Measurements from ENCODE around the gene NOM1.
A peak's percentile ranks its signal among the peaks of the same experiment; 100 is the strongest.

Gene NOM1

GRCh38 chr7:157003756-157004520 lies 54.4 kb downstream of the NOM1 start:
- Histone ChIP-seq H3K9me3 (ENCODE audit: control insufficient read depth in 1 of 2, low read length in 2 of 2) (no peaks in the 10 kb centered on the region), H3K27me3 (ENCODE audit: control insufficient read depth in 1 of 2, insufficient read depth in 2 of 2, low read length in 2 of 2) (peaks cover 18 to 20% of the 10 kb centered on the region in 2 donors), H3K9ac (ENCODE audit: low read depth in 1 of 2, low read length in 2 of 2) (no peak overlapping the region), H3K27ac (ENCODE audit: low read depth, low read length) (no peak overlapping the region), H3K36me3 (ENCODE audit: control insufficient read depth in 1 of 2, insufficient read depth in 2 of 2, low read length in 2 of 2) (no peaks in the 10 kb centered on the region), H3K4me3 (ENCODE audit: low read depth in 1 of 2, low read length in 2 of 2) (peak overlapping the region in 1 of 2 donors; percentile 32), H3K4me1 (ENCODE audit: control insufficient read depth in 1 of 2, insufficient read depth in 2 of 2, low read length in 2 of 2) (peaks cover 31 to 50% of the 10 kb centered on the region in 2 donors)

DNA sequence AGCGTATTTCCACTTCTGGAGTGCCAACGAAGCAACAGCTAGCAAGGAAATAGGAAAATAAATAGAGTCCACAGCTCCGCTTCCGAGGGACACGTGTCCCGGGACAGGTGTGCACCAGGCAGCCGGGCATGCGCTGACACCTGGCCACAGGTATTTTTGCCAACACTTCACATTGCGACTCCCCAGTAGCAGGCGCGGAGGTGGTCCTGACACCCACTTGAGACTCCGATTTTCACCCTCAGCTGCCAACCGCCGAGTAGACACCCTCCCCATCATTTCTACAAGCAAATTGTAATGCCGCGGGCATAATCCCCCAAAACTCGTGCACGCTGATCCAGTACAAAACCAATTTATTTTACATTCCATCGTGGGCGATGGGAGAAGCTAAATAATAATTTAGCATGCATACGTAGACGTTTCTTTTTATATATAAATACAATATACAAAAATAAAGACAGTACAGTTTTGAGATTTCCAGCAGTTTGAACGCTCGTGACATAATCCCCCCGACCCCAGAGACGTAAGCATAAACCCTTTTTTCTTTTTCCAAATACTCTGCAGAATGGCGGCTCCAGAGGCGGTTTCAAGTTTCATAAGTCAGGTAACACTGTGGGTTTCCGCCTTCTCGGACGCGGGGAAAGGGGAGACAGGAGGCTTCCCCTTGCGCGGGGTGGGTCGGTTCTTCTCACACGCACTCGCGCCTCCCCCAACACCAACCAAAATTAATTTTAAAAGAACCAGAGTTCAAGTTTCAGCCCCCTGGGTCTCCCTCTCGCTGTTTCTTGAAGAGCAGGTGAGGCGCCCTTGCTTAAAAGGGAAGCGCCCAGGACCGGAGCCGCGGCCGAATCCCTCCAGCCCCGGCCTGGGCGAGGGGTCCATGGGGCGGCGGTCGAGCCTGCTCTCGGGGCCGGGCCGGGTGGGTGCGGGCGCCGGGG lies 55.3 kb downstream of the NOM1 start:
- H3K9ac ChIP-seq (ENCODE audit: low read depth in 1 of 2, low read length in 2 of 2), result no peak overlapping the region
- H3K27ac ChIP-seq (ENCODE audit: low read depth, low read length), result no peak overlapping the region
- peaks cover 27 to 45% of the 10 kb centered on the region in 2 donors for H3K4me1 ChIP-seq (ENCODE audit: control insufficient read depth in 1 of 2, insufficient read depth in 2 of 2, low read length in 2 of 2)

DNA sequence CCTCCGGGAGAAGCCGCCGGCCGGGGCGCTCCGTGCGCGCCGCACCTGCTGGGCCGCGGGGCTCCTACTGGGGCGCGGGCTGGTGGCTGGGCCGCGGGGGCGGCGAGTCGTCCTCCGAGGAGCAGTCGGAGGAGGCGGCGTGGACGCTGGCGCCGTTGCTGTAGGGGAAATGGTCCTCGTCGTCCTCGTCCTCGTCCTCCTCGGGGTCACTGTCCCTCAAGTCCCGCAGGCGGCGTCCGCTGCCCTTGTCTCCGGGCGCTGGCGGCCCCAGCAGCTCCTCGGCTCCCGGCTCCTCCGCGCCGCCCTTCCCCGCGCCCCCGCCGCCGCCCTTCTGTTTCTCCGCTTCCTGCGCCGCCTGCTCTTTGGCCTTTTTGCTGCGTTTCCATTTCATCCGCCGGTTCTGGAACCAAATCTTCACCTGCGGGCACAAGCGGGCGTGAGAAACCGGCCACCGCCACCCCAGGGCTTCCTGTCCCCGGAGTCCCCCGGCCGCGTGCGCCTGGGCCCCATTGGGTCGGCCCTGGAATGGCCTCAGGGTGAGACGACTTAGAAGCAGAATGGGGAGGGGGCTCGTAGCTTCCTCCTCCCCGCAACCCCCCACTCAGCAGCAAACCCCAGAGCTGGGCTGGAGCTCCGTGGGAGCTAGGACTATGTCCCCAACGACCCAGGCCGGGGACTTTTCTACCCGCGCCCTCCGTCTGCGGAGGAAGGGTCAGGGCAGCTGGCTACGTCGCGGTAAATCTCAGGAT lies 56.1 kb downstream of the NOM1 start:
- Histone ChIP-seq H3K9me3 (ENCODE audit: control insufficient read depth in 1 of 2, low read length in 2 of 2) (no peaks in the 10 kb centered on the region), H3K27ac (ENCODE audit: low read depth, low read length) (no peak overlapping the region), H3K4me3 (ENCODE audit: low read depth in 1 of 2, low read length in 2 of 2) (no peak overlapping the region), H3K9ac (ENCODE audit: low read depth in 1 of 2, low read length in 2 of 2) (no peak overlapping the region), H3K27me3 (ENCODE audit: control insufficient read depth in 1 of 2, insufficient read depth in 2 of 2, low read length in 2 of 2) (peaks cover 17 to 18% of the 10 kb centered on the region in 2 donors), H3K4me1 (ENCODE audit: control insufficient read depth in 1 of 2, insufficient read depth in 2 of 2, low read length in 2 of 2) (peaks cover 26 to 44% of the 10 kb centered on the region in 2 donors), H3K36me3 (ENCODE audit: control insufficient read depth in 1 of 2, insufficient read depth in 2 of 2, low read length in 2 of 2) (no peaks in the 10 kb centered on the region)

More for the DNA sequence above, 55.3 kb downstream of the NOM1 start:
- Histone ChIP-seq H3K4me3 (ENCODE audit: low read depth in 1 of 2, low read length in 2 of 2) (no peak overlapping the region), H3K9me3 (ENCODE audit: control insufficient read depth in 1 of 2, low read length in 2 of 2) (no peaks in the 10 kb centered on the region), H3K27me3 (ENCODE audit: control insufficient read depth in 1 of 2, insufficient read depth in 2 of 2, low read length in 2 of 2) (peaks cover 18 to 20% of the 10 kb centered on the region in 2 donors), H3K36me3 (ENCODE audit: control insufficient read depth in 1 of 2, insufficient read depth in 2 of 2, low read length in 2 of 2) (no peaks in the 10 kb centered on the region)

DNA sequence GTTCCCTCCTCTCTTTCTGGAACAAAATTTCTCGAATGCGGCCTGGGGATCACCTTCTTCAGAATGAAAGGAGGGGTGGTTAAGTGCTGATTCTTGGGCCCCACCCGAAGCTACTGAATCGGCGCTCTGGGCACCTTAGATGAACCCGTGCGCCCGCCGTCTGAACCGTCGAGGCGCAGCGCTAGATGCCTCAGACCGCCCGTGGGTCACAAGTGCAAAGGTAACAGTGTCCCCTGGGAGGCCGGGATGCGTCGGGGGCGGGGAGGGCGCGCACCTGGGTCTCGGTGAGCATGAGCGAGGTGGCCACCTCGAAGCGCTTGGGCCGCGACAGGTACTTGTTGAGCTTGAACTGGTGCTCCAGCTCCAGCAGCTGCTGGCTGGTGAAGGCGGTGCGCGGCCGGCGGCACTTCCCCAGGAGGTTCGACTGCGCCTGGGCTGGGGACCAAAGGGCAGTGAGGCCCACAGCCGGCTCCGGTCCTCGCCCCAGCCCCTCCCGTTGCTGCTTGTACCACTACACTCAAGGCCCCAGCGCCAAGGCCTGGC lies 56.8 kb downstream of the NOM1 start:
- Histone ChIP-seq H3K27ac (ENCODE audit: low read depth, low read length) (no peak overlapping the region), H3K36me3 (ENCODE audit: control insufficient read depth in 1 of 2, insufficient read depth in 2 of 2, low read length in 2 of 2) (no peaks in the 10 kb centered on the region), H3K27me3 (ENCODE audit: control insufficient read depth in 1 of 2, insufficient read depth in 2 of 2, low read length in 2 of 2) (peaks cover 14 to 21% of the 10 kb centered on the region in 2 donors), H3K9me3 (ENCODE audit: control insufficient read depth in 1 of 2, low read length in 2 of 2) (no peaks in the 10 kb centered on the region), H3K4me3 (ENCODE audit: low read depth in 1 of 2, low read length in 2 of 2) (peak overlapping the region in 1 of 2 donors; percentile 75), H3K4me1 (ENCODE audit: control insufficient read depth in 1 of 2, insufficient read depth in 2 of 2, low read length in 2 of 2) (peaks cover 25 to 41% of the 10 kb centered on the region in 2 donors), H3K9ac (ENCODE audit: low read depth in 1 of 2, low read length in 2 of 2) (peak overlapping the region in 1 of 2 donors; percentile 82)

- Histone ChIP-seq H3K4me3 (ENCODE audit: low read depth in 1 of 2, low read length in 2 of 2) (peak overlapping the region; percentile 71 to 75), H3K27ac (ENCODE audit: low read depth, low read length) (no peak overlapping the region), H3K36me3 (ENCODE audit: control insufficient read depth in 1 of 2, insufficient read depth in 2 of 2, low read length in 2 of 2) (no peaks in the 10 kb centered on the region), H3K4me1 (ENCODE audit: control insufficient read depth in 1 of 2, insufficient read depth in 2 of 2, low read length in 2 of 2) (peaks cover 31 to 47% of the 10 kb centered on the region in 2 donors), H3K9me3 (ENCODE audit: control insufficient read depth in 1 of 2, low read length in 2 of 2) (no peaks in the 10 kb centered on the region), H3K27me3 (ENCODE audit: control insufficient read depth in 1 of 2, insufficient read depth in 2 of 2, low read length in 2 of 2) (peaks cover 10 to 23% of the 10 kb centered on the region in 2 donors), H3K9ac (ENCODE audit: low read depth in 1 of 2, low read length in 2 of 2) (peak overlapping the region; percentile 74 to 82)
These were observed 57.4 kb downstream of the NOM1 start for GRCh38 chr7:157006829-157007469.

DNA sequence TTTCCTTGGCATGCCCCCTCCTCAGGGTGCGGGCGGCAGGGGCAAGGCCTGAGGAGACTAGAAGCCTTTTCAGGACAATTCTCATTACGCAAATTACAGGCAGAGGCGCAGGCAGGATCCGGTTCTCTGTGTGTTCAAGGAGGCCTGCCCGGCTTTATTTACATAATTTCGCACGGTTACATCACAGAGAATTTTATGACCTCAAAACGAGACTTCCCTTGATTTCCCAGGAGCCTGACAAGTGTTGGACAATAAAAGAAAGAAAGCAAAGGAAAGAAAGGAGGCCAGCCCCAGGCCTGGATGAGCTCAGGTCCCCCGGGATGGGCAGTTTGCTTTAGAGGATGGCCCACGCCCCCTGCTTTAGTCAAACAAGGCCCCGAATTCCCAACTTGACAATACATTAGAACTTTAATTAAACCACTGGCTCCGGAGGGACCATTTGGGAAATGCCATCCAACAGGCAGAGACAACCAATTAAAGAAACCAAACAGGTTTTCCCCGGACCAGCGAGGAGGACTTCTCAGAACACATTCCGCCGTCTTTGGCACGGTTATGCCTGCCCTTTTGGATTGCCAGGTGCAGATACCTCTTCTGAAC lies 58.1 kb downstream of the NOM1 start:
- Histone ChIP-seq H3K9me3 (ENCODE audit: control insufficient read depth in 1 of 2, low read length in 2 of 2) (no peaks in the 10 kb centered on the region), H3K27me3 (ENCODE audit: control insufficient read depth in 1 of 2, insufficient read depth in 2 of 2, low read length in 2 of 2) (peaks cover 5 to 16% of the 10 kb centered on the region in 2 donors), H3K27ac (ENCODE audit: low read depth, low read length) (no peak overlapping the region), H3K9ac (ENCODE audit: low read depth in 1 of 2, low read length in 2 of 2) (peak overlapping the region; percentile 74 to 82), H3K36me3 (ENCODE audit: control insufficient read depth in 1 of 2, insufficient read depth in 2 of 2, low read length in 2 of 2) (no peaks in the 10 kb centered on the region), H3K4me3 (ENCODE audit: low read depth in 1 of 2, low read length in 2 of 2) (peak overlapping the region; percentile 71 to 75), H3K4me1 (ENCODE audit: control insufficient read depth in 1 of 2, insufficient read depth in 2 of 2, low read length in 2 of 2) (peaks cover 33 to 48% of the 10 kb centered on the region in 2 donors)

GRCh38 chr7:157008206-157009169 lies 59.0 kb downstream of the NOM1 start:
- Histone ChIP-seq H3K4me3 (ENCODE audit: low read depth in 1 of 2, low read length in 2 of 2) (peak overlapping the region; percentile 71 to 75), H3K9me3 (ENCODE audit: control insufficient read depth in 1 of 2, low read length in 2 of 2) (no peaks in the 10 kb centered on the region), H3K4me1 (ENCODE audit: control insufficient read depth in 1 of 2, insufficient read depth in 2 of 2, low read length in 2 of 2) (peaks cover 38 to 39% of the 10 kb centered on the region in 2 donors), H3K27ac (ENCODE audit: low read depth, low read length) (peak overlapping the region; percentile 41), H3K36me3 (ENCODE audit: control insufficient read depth in 1 of 2, insufficient read depth in 2 of 2, low read length in 2 of 2) (no peaks in the 10 kb centered on the region), H3K9ac (ENCODE audit: low read depth in 1 of 2, low read length in 2 of 2) (peak overlapping the region; percentile 74 to 82), H3K27me3 (ENCODE audit: control insufficient read depth in 1 of 2, insufficient read depth in 2 of 2, low read length in 2 of 2) (peaks cover 4 to 14% of the 10 kb centered on the region in 2 donors)

- no peaks in the 10 kb centered on the region for H3K9me3 ChIP-seq (ENCODE audit: control insufficient read depth in 1 of 2, low read length in 2 of 2)
- H3K9ac ChIP-seq (ENCODE audit: low read depth in 1 of 2, low read length in 2 of 2), result peak overlapping the region; percentile 74 to 82
- no peaks in the 10 kb centered on the region for H3K36me3 ChIP-seq (ENCODE audit: control insufficient read depth in 1 of 2, insufficient read depth in 2 of 2, low read length in 2 of 2)
- H3K4me3 ChIP-seq (ENCODE audit: low read depth in 1 of 2, low read length in 2 of 2), result peak overlapping the region; percentile 71 to 75
- H3K27me3 ChIP-seq (ENCODE audit: control insufficient read depth in 1 of 2, insufficient read depth in 2 of 2, low read length in 2 of 2), result peaks cover 3 to 17% of the 10 kb centered on the region in 2 donors
- H3K27ac ChIP-seq (ENCODE audit: low read depth, low read length), result peak overlapping the region; percentile 41
- peaks cover 36 to 43% of the 10 kb centered on the region in 2 donors for H3K4me1 ChIP-seq (ENCODE audit: control insufficient read depth in 1 of 2, insufficient read depth in 2 of 2, low read length in 2 of 2)
These were observed 59.8 kb downstream of the NOM1 start for GRCh38 chr7:157009170-157009777.

Data from duodenal mucosa (tissue), 2 donors.